Bone marrow (tissue), 2 donors: ENCODE results near the gene OR13J1.
"Not testable (repeated sequence)": the region's sequence is repeated elsewhere in the genome, so short reads cannot be mapped to it uniquely, and the experiment has no call there.

ENCODE experiments used
- DNase-seq, 2 donors: peaks; one replicate each; lab custom pipeline; 2025; lab: John Stamatoyannopoulos, UW

Gene OR13J1

GRCh38 chr9:35870351-35870923, at the start of gene OR13J1:
OR13J1 (minus strand) TSS chr9:35870401; CDS start chr9:35870401, 0 bp downstream.
- DNase-seq = no peak

GRCh38 chr9:35919212-35920008, 49.2 kb upstream of the OR13J1 start:
- DNase-seq = no peak

GRCh38 chr9:35918780-35919179, 48.6 kb upstream of the OR13J1 start:
- DNase-seq = no peak

GRCh38 chr9:35917261-35917660, 47.1 kb upstream of the OR13J1 start:
- DNase-seq = no peak

GRCh38 chr9:35915681-35916294, 45.6 kb upstream of the OR13J1 start:
- no peak for DNase-seq

GRCh38 chr9:35914301-35914807, 44.2 kb upstream of the OR13J1 start:
- no peak for DNase-seq

GRCh38 chr9:35913429-35913828, 43.2 kb upstream of the OR13J1 start:
- DNase-seq = not testable (repeated sequence)

GRCh38 chr9:35912791-35913400, 42.7 kb upstream of the OR13J1 start:
- no peak for DNase-seq

- no peak for DNase-seq
Observed at GRCh38 chr9:35911690-35912089, 41.5 kb upstream of the OR13J1 start.

GRCh38 chr9:35910613-35911359, 40.6 kb upstream of the OR13J1 start:
- peak in 1 of 2 donors; percentile 25 for DNase-seq

GRCh38 chr9:35909687-35910612, 39.7 kb upstream of the OR13J1 start:
- no peak for DNase-seq

GRCh38 chr9:35909274-35909673, 39.1 kb upstream of the OR13J1 start, which contains the start of gene SPAAR:
SPAAR (plus strand) TSS chr9:35909490; CDS start chr9:35910464, 974 bp downstream.
- no peak for DNase-seq

- no peak for DNase-seq
Observed at GRCh38 chr9:35908504-35909125, 38.4 kb upstream of the OR13J1 start.

- peak in 1 of 2 donors; percentile 76 for DNase-seq
Observed at GRCh38 chr9:35907711-35908503, 37.7 kb upstream of the OR13J1 start.

- DNase-seq = no peak
Observed at GRCh38 chr9:35906923-35907699, 36.9 kb upstream of the OR13J1 start.

GRCh38 chr9:35905912-35906679, 35.9 kb upstream of the OR13J1 start, which contains the start of gene HRCT1:
HRCT1 (plus strand) TSS chr9:35906202; CDS start chr9:35906288, 86 bp downstream.
- no peak for DNase-seq

GRCh38 chr9:35905051-35905781, 35.0 kb upstream of the OR13J1 start:
- DNase-seq = no peak
